Glutamatergic neuron (in vitro differentiated cells): ENCODE data around the gene PLA2G2F. TPM values are rescaled to one million over a fixed set of nuclear protein-coding genes. Genes with fewer than 3 reads are reported as not detected.
A peak's percentile ranks its signal among the peaks of the same experiment; 100 is the strongest.

Experiments
- DNase-seq: peaks from one replicate; pipeline ENCODE4 v3.0.0; 2022
- H3K27ac Mint-ChIP-seq: one replicate; pipeline ENCODE4 v1.8.0; 2020; ENCODE audit warnings: mild to moderate bottlenecking, mixed read lengths, inconsistent platforms; ENCODE audit not compliant: unreplicated experiment
- H3K27me3 Mint-ChIP-seq: one replicate; pipeline ENCODE4 v1.8.0; 2020; ENCODE audit warnings: mild to moderate bottlenecking, moderate library complexity, mixed read lengths, inconsistent platforms; ENCODE audit not compliant: unreplicated experiment
- H3K36me3 Mint-ChIP-seq: one replicate; pipeline ENCODE4 v1.8.0; 2020; ENCODE audit warnings: mild to moderate bottlenecking, mixed read lengths, inconsistent platforms; ENCODE audit not compliant: unreplicated experiment
- H3K4me1 Mint-ChIP-seq: one replicate; pipeline ENCODE4 v1.8.0; 2020; ENCODE audit warnings: mild to moderate bottlenecking, low read depth, mixed read lengths, inconsistent platforms; ENCODE audit not compliant: unreplicated experiment
- H3K4me3 Mint-ChIP-seq: one replicate; pipeline ENCODE4 v1.8.0; 2020; ENCODE audit warnings: mild to moderate bottlenecking, mixed read lengths, inconsistent platforms; ENCODE audit not compliant: unreplicated experiment
- H3K9me3 Mint-ChIP-seq: one replicate; pipeline ENCODE4 v1.8.0; 2020; ENCODE audit warnings: mild to moderate bottlenecking, moderate library complexity, mixed read lengths, inconsistent platforms; ENCODE audit not compliant: unreplicated experiment
- CTCF ChIP-seq: fragments of 200-600 bp; sonication (generic); IDR thresholded peaks from one replicate; pipeline ENCODE4 v1.5.0; 2021; ENCODE audit not compliant: partially characterized antibody, unreplicated experiment
- total RNA-seq: library from RNA; stranded (reverse); fragmentation: NEBNext Ultra II Directional; extraction: Animal tissue kit (Norgen Biotek cat#: 25700); gene quantifications from one replicate; pipeline ENCODE4 v1.2.1, GENCODE V29; 2021; ENCODE audit not compliant: unreplicated experiment

The PLA2G2F gene
- total RNA-seq, 1 donor from 2014 or later, result not detected

DNA sequence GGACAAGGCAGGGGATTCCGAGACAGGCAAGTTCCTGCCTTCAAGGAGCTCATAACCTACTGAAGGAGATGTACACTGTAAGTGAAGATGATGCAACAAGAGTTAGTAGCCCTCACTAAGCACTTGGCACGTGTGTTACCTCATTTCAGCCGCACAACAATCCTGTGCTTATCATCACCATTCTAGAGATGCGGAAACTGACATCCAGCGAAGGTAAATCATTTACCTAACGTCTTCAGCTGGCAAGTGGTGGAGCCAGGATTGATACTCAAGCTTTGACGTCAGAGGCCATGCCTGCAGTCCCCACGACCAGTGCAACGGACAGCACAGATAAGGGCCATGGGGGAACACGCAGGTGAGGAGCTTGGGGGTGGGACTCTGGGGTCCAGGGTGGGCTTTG, 43.9 kb downstream of the PLA2G2F start:
- no peak overlapping the region for H3K27ac Mint-ChIP-seq
- H3K9me3 Mint-ChIP-seq, result peaks cover 2% of the 10 kb centered on the region
- no peak overlapping the region for H3K4me3 Mint-ChIP-seq
- peaks cover 5% of the 10 kb centered on the region for H3K36me3 Mint-ChIP-seq
- no peak for TF ChIP-seq CTCF
- peaks cover 5% of the 10 kb centered on the region for H3K27me3 Mint-ChIP-seq
- peaks cover 6% of the 10 kb centered on the region for H3K4me1 Mint-ChIP-seq
- DNase-seq, result no peak

DNA sequence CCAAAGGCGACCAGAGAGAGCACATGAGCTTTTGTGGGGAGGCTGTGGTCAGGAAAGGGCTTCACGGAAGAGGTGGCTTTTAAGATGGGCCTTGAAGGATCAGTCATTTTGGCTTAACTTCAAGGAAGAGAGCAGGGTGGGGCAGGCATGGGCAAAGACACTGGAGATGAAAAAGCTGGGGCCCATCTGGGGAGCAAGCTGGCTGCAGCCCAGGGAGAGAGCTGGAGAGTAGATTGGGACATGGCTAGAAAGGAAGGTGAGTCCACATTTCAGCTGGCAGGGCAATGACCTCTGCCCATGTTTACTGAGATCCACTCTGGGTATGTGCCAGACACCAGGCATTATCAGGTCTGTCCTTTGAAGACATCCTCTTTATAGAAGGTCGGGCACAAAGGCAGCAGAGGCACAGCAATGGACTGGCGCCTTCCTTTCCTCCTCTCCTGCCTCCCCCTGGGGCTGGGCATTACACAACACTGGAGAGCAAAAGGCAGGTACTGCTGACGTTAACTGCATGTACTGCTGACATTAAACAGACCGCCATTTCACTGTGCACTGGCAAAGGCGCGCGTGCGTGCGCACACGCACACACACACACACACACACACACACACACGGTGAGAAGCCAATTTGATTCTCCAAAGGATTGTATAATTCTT, 44.6 kb downstream of the PLA2G2F start:
- no peak overlapping the region for H3K4me3 Mint-ChIP-seq
- peaks cover 8% of the 10 kb centered on the region for H3K27me3 Mint-ChIP-seq
- no peak overlapping the region for H3K27ac Mint-ChIP-seq
- DNase-seq, result no peak
- peaks cover 2% of the 10 kb centered on the region for H3K9me3 Mint-ChIP-seq
- peaks cover 6% of the 10 kb centered on the region for H3K4me1 Mint-ChIP-seq
- H3K36me3 Mint-ChIP-seq, result peaks cover 5% of the 10 kb centered on the region
- no peak for TF ChIP-seq CTCF

DNA sequence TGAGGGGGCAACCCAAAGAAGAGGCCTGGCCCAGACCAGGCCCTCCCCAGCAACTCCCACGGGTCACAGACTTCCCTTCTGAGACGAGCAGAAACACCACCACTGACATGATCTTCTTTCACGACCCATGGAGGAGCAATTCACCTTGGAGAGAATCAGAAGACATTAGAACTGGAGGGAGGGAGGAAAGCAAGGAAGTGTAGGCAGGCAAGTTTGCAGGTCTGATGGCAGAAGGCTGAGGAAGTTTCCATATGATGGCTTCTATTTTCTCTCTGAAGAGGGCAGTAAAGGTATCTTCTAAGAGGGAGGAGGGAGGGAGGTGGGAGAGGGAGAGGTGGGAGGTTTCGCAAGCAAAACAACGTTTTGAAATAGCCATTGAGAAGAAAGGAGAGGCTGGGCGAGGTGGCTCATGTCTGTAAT, 45.4 kb downstream of the PLA2G2F start:
- TF ChIP-seq CTCF, result no peak
- peak overlapping the region; percentile 30 for H3K4me3 Mint-ChIP-seq
- peaks cover 6% of the 10 kb centered on the region for H3K4me1 Mint-ChIP-seq
- peaks cover 6% of the 10 kb centered on the region for H3K27me3 Mint-ChIP-seq
- DNase-seq, result no peak
- no peak overlapping the region for H3K27ac Mint-ChIP-seq
- no peaks in the 10 kb centered on the region for H3K36me3 Mint-ChIP-seq
- peaks cover 2% of the 10 kb centered on the region for H3K9me3 Mint-ChIP-seq

- DNase-seq, result no peak
- peaks cover 6% of the 10 kb centered on the region for H3K27me3 Mint-ChIP-seq
- TF ChIP-seq CTCF, result no peak
- no peaks in the 10 kb centered on the region for H3K36me3 Mint-ChIP-seq
- no peak overlapping the region for H3K27ac Mint-ChIP-seq
- peak overlapping the region; percentile 74 for H3K4me3 Mint-ChIP-seq
- H3K4me1 Mint-ChIP-seq, result peaks cover 6% of the 10 kb centered on the region
- peaks cover 2% of the 10 kb centered on the region for H3K9me3 Mint-ChIP-seq
Measured at GRCh38 chr1:20184997-20185833, 46.1 kb downstream of the PLA2G2F start.
